Transverse colon (tissue), 4 donors: ENCODE data around the gene CITED2. TPM values are rescaled to one million over a fixed set of nuclear protein-coding genes. Genes with fewer than 3 reads are reported as not detected.

Experiments used
- DNase-seq: peaks from one replicate; pipeline ENCODE4 v3.0.0-alpha.2; 2019
- H3K27ac ChIP-seq, 4 donors: fragments of 200-600 bp; sonication (generic); 2 replicates each; pipeline ENCODE4 v1.5.1; 2016 to 2018; ENCODE audit warnings: inconsistent platforms in 4 of 4
- H3K27me3 ChIP-seq: fragments of 200-600 bp; sonication (generic); 2 replicates; pipeline ENCODE4 v1.5.1; 2017; ENCODE audit warnings: inconsistent platforms
- H3K36me3 ChIP-seq, 4 donors: fragments of 200-600 bp; sonication (generic); 2 replicates each; pipeline ENCODE4 v1.5.1; 2017 to 2019; ENCODE audit warnings: inconsistent platforms in 4 of 4
- H3K4me1 ChIP-seq, 4 donors: fragments of 200-600 bp; sonication (generic); 2 replicates each; pipeline ENCODE4 v1.5.1; 2017 to 2020; ENCODE audit warnings: inconsistent platforms in 4 of 4
- H3K4me3 ChIP-seq, 4 donors: fragments of 200-600 bp; sonication (generic); 1 replicate in 1 of 4; 2 replicates in 3 of 4; pipeline versions ENCODE4 v1.5.1 to v1.6.1; 2017 to 2019; ENCODE audit warnings: inconsistent platforms in 4 of 4
- H3K9me3 ChIP-seq, 2 donors: fragments of 200-600 bp; sonication (generic); 2 replicates each; pipeline ENCODE4 v1.5.1; 2017 to 2019; ENCODE audit warnings: inconsistent platforms in 2 of 2
- EP300 ChIP-seq: sonication (generic); formaldehyde crosslinking; IDR thresholded peaks from one replicate; pipeline ENCODE4 v1.6.1; 2017; ENCODE audit warnings: antibody characterized with exemption, low read depth
- POLR2A ChIP-seq: fragments of 450-650 bp; IDR thresholded peaks from one replicate; pipeline ENCODE4 v1.6.1; 2016; ENCODE audit warnings: antibody characterized with exemption, mild to moderate bottlenecking, moderate library complexity
- POLR2AphosphoS5 ChIP-seq, 3 donors: sonication (generic); formaldehyde crosslinking; IDR thresholded peaks; one replicate each; pipeline ENCODE4 v1.6.1; 2016; ENCODE audit warnings: antibody characterized with exemption in 3 of 3
- WGBS, 2 donors: methylation state at CpG; one replicate each; pipeline ENCODE4 v1.1.5; 2018; ENCODE audit warnings: low coverage in 1 of 2; 5-methylcytosine and 5-hydroxymethylcytosine counted together
- in situ Hi-C, 4 donors: fragments of 200-750 bp; cut with MboI; loops; one replicate each; pipeline versions ENCODE4 v1.15.0 to v1.15.1; 2017; ENCODE audit warnings: low sequenced_read_pairs in 3 of 4, low pct_ligation_motif_present in 1 of 4, low pct_unique_long_range_greater_than_20kb in 1 of 4
- intact Hi-C: fragments of 100-400 bp; cut with DNase I; formaldehyde crosslinking; loops from one replicate; pipeline ENCODE4 v1.15.1; 2023; ENCODE audit warnings: low total_unique reads
- total RNA-seq, 4 donors: library from RNA; depleted of rRNA; stranded (reverse); fragments of >200 nt; gene quantifications; one replicate each; pipeline ENCODE4 v1.1.0, GENCODE V29; 2016
- TF ChIP-seq, protein P1 (sequence below), 5 experiments: fragments of 200-600 bp in 3 of 5; fragments of 450-650 bp in 2 of 5; sonication (generic) in 3 of 5; IDR thresholded peaks; 1 replicate in 2 of 5; 2 replicates in 3 of 5; pipeline ENCODE4 v1.5.1; 2016 to 2017; ENCODE audit warnings: antibody characterized with exemption in 5 of 5, inconsistent platforms in 3 of 5, mild to moderate bottlenecking in 2 of 5, moderate library complexity in 1 of 5

Gene CITED2
- total RNA-seq, 4 donors from 2014 or later, result 66.6 to 116 (median 102) TPM

DNA sequence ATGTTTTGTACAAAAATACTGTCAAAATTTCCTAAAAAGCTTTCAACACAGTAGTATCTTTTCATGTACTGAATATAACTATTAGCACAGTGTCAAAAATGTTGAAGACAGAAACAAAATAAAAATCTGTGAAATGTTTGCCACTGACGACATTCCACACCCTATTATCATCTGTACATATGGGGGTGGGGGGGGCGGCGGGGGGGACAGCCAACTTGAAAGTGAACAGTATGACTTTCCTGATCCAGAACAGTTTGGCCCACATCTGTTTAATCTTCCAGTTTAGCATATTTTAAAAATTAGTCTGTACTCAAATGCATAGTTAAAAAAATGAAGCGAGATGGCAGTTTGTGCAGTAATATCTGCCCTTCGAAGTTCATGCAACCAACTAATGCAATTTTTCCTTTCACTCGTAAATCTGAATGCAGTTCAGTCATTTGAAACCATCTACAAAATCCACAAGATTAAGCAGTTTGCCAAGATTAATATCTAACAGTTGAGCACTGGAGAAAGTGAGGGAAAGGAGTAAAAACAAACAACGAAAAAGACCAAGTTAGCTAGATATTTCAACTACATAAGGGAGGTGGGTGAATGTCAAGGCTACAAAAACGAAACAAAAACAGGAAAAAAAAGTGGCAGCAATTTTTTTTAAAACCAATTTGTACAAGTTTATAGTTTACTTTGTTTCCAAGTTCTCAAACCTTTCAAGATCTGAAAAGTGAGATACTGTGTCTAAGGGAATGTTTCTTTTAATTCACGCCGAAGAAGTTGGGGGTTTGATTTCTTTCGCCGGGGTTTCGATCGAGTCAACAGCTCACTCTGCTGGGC lies 1.9 kb downstream of the CITED2 start:
- in situ Hi-C loops (loop anchor here in 3 of 4 donors (10.0 to 25.0 kb wide), 6 partner anchors 135 to 560 kb away; no protein-coding TSS in a partner anchor), intact Hi-C loops (loop anchor here (10.0 kb wide), 4 partner anchors 102 to 482 kb away; no protein-coding TSS in a partner anchor)
- Histone ChIP-seq H3K9me3 (no peaks in the 10 kb centered on the region), H3K4me3 (peak overlapping the region; percentile 80 to 87 (median 86)), H3K27ac (peak overlapping the region; percentile 92 to 99 (median 96)), H3K27me3 (no peaks in the 10 kb centered on the region), H3K4me1 (peaks cover 7 to 43% (median 32%) of the 10 kb centered on the region in 4 donors), H3K36me3 (peaks cover 0 to 10% (median 7%) of the 10 kb centered on the region in 4 donors)
- WGBS, 2 donors, result 0 to 1% methylated on average over 11 to 14 of the region's 14 CpGs
- DNase-seq, result no peak
- peak in 1 of 3 donors; percentile 2 for TF ChIP-seq POLR2AphosphoS5 (IDR thresholded peaks at IDR 0.05)
- no peak for TF ChIP-seq EP300

GRCh38 chr6:139371421-139372203 lies 2.8 kb downstream of the CITED2 start:
- Histone ChIP-seq H3K4me1 (peaks cover 7 to 38% (median 29%) of the 10 kb centered on the region in 4 donors), H3K27ac (peak overlapping the region; percentile 92 to 99 (median 96)), H3K36me3 (peaks cover 0 to 10% (median 7%) of the 10 kb centered on the region in 4 donors), H3K4me3 (peak overlapping the region; percentile 16 to 87 (median 82)), H3K9me3 (no peaks in the 10 kb centered on the region), H3K27me3 (no peaks in the 10 kb centered on the region)
- TF ChIP-seq, protein P1, sequence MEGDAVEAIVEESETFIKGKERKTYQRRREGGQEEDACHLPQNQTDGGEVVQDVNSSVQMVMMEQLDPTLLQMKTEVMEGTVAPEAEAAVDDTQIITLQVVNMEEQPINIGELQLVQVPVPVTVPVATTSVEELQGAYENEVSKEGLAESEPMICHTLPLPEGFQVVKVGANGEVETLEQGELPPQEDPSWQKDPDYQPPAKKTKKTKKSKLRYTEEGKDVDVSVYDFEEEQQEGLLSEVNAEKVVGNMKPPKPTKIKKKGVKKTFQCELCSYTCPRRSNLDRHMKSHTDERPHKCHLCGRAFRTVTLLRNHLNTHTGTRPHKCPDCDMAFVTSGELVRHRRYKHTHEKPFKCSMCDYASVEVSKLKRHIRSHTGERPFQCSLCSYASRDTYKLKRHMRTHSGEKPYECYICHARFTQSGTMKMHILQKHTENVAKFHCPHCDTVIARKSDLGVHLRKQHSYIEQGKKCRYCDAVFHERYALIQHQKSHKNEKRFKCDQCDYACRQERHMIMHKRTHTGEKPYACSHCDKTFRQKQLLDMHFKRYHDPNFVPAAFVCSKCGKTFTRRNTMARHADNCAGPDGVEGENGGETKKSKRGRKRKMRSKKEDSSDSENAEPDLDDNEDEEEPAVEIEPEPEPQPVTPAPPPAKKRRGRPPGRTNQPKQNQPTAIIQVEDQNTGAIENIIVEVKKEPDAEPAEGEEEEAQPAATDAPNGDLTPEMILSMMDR (IDR thresholded peaks at IDR 0.05), result no peak
- no peak for TF ChIP-seq POLR2A
- no peak for TF ChIP-seq EP300
- no peak for TF ChIP-seq POLR2AphosphoS5 (IDR thresholded peaks at IDR 0.05)
- 19 to 37% methylated on average over 3 of the region's 3 CpGs for WGBS, 2 donors
- DNase-seq, result no peak
- in situ Hi-C loops (loop anchor here in 3 of 4 donors (10.0 to 25.0 kb wide), 6 partner anchors 134 to 559 kb away; no protein-coding TSS in a partner anchor), intact Hi-C loops (loop anchor here (10.0 kb wide), 4 partner anchors 103 to 483 kb away; no protein-coding TSS in a partner anchor)

- WGBS, 2 donors, result 66 to 71% methylated on average over 3 of the region's 3 CpGs
- TF ChIP-seq, protein P1 (IDR thresholded peaks at IDR 0.05), result no peak
- TF ChIP-seq EP300 (no peak), POLR2A (no peak), POLR2AphosphoS5 (IDR thresholded peaks at IDR 0.05) (no peak)
- Histone ChIP-seq H3K4me1 (peaks cover 7 to 32% (median 23%) of the 10 kb centered on the region in 4 donors), H3K27me3 (no peaks in the 10 kb centered on the region), H3K4me3 (peak overlapping the region in 2 of 4 donors; percentile 80 to 87), H3K9me3 (no peaks in the 10 kb centered on the region), H3K27ac (peak overlapping the region; percentile 92 to 99 (median 96)), H3K36me3 (peaks cover 0 to 10% (median 7%) of the 10 kb centered on the region in 4 donors)
- intact Hi-C loops, result loop anchor here (10.0 kb wide), 4 partner anchors 104 to 484 kb away; no protein-coding TSS in a partner anchor
- in situ Hi-C loops, result loop anchor here in 3 of 4 donors (10.0 to 25.0 kb wide), 6 partner anchors 134 to 559 kb away; no protein-coding TSS in a partner anchor
- no peak for DNase-seq
Observed at GRCh38 chr6:139370999-139371345, 3.5 kb downstream of the CITED2 start.

GRCh38 chr6:139370283-139370998 lies 4.0 kb downstream of the CITED2 start:
- Histone ChIP-seq H3K36me3 (peaks cover 0 to 10% (median 7%) of the 10 kb centered on the region in 4 donors), H3K4me1 (peaks cover 7 to 31% (median 23%) of the 10 kb centered on the region in 4 donors), H3K4me3 (peak overlapping the region in 1 of 4 donors; percentile 87), H3K27me3 (no peaks in the 10 kb centered on the region), H3K9me3 (no peaks in the 10 kb centered on the region), H3K27ac (peak overlapping the region; percentile 92 to 99 (median 96))
- 22 to 42% methylated on average over 2 to 5 of the region's 5 CpGs for WGBS, 2 donors
- peak; percentile 17 for DNase-seq
- intact Hi-C loops, result loop anchor here (10.0 kb wide), 4 partner anchors 104 to 484 kb away; no protein-coding TSS in a partner anchor
- in situ Hi-C loops, result loop anchor here in 3 of 4 donors (10.0 to 25.0 kb wide), 6 partner anchors 133 to 558 kb away; no protein-coding TSS in a partner anchor
- TF ChIP-seq, protein P1 (IDR thresholded peaks at IDR 0.05), result no peak
- TF ChIP-seq POLR2AphosphoS5 (IDR thresholded peaks at IDR 0.05), result peak in 1 of 3 donors; percentile 4
